Breast epithelium (tissue), 3 donors: ENCODE data around the gene KHK.

Experiments used
- POLR2A ChIP-seq: fragments of 450-650 bp; IDR thresholded peaks from one replicate; pipeline ENCODE4 v1.6.1; 2016; ENCODE audit warnings: antibody characterized with exemption, mild to moderate bottlenecking, moderate library complexity
- TF ChIP-seq, protein P1 (sequence below), 3 donors: fragments of 450-650 bp; IDR thresholded peaks; one replicate each; pipeline ENCODE4 v1.5.1; 2016 to 2017; ENCODE audit warnings: antibody characterized with exemption in 3 of 3, mild to moderate bottlenecking in 3 of 3, moderate library complexity in 3 of 3

DNA sequence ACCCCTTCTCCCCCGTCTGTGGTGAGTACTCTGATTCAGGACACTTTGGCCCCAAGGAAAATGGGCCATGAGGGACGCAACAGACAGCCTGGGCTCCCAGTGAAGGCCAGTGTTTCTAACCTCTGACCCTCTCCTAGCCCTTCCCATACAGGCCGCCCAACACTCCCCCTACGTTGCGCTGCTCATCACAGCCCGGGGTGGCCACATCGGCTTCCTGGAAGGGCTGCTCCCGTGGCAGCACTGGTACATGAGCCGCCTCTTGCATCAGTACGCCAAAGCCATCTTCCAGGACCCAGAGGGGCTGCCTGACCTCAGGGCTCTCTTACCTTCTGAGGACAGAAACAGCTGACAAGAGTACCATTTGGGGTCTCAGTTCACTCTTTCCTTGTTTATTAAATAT, 43.8 kb downstream of the KHK start:
- TF ChIP-seq, protein P1, sequence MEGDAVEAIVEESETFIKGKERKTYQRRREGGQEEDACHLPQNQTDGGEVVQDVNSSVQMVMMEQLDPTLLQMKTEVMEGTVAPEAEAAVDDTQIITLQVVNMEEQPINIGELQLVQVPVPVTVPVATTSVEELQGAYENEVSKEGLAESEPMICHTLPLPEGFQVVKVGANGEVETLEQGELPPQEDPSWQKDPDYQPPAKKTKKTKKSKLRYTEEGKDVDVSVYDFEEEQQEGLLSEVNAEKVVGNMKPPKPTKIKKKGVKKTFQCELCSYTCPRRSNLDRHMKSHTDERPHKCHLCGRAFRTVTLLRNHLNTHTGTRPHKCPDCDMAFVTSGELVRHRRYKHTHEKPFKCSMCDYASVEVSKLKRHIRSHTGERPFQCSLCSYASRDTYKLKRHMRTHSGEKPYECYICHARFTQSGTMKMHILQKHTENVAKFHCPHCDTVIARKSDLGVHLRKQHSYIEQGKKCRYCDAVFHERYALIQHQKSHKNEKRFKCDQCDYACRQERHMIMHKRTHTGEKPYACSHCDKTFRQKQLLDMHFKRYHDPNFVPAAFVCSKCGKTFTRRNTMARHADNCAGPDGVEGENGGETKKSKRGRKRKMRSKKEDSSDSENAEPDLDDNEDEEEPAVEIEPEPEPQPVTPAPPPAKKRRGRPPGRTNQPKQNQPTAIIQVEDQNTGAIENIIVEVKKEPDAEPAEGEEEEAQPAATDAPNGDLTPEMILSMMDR (IDR thresholded peaks at IDR 0.05), result no peak
- no peak for TF ChIP-seq POLR2A
